Measurements from ENCODE around the gene PDK1. TPM values are rescaled to one million over a fixed set of nuclear protein-coding genes. Genes with fewer than 3 reads are reported as not detected.
"Not testable (repeated sequence)": the region's sequence is repeated elsewhere in the genome, so short reads cannot be mapped to it uniquely, and the experiment has no call there.

The PDK1 gene
- total RNA-seq, 1 donor: 26.8 TPM

GRCh38 chr2:172540421-172540820 is 15.5 kb upstream of the PDK1 start:
- H2AFZ ChIP-seq (ENCODE audit: low read length): no peak overlapping the region
- H3K4me1 ChIP-seq (ENCODE audit: insufficient read depth, low read length): no peaks in the 10 kb centered on the region
- no peak overlapping the region for H3K4me2 ChIP-seq (ENCODE audit: insufficient read depth, low read length)
- no peak overlapping the region for H3K27ac ChIP-seq (ENCODE audit: low read depth, low read length)
- H3K4me3 ChIP-seq (ENCODE audit: insufficient read depth, low read length): no peak overlapping the region
- no peaks in the 10 kb centered on the region for H3K79me2 ChIP-seq (ENCODE audit: insufficient read depth, low read length)
- TF ChIP-seq CTCF (IDR thresholded peaks at IDR 0.05; ENCODE audit: extremely low read depth, low read depth, low read length): no peak
- H3K9me3 ChIP-seq (ENCODE audit: low read depth, low read length): no peaks in the 10 kb centered on the region
- no peaks in the 10 kb centered on the region for H3K36me3 ChIP-seq (ENCODE audit: insufficient read depth, low read length)
- no peaks in the 10 kb centered on the region for H4K20me1 ChIP-seq (ENCODE audit: insufficient read depth, low read length)
- DNase-seq (ENCODE audit: insufficient read length, low spot score, missing footprints): no peak
- H3K27me3 ChIP-seq (ENCODE audit: insufficient read depth, low read length): no peaks in the 10 kb centered on the region

GRCh38 chr2:172545408-172546075 is 10.3 kb upstream of the PDK1 start:
- Histone ChIP-seq H3K4me1 (ENCODE audit: insufficient read depth, low read length) (no peaks in the 10 kb centered on the region), H3K4me3 (ENCODE audit: insufficient read depth, low read length) (no peak overlapping the region), H3K4me2 (ENCODE audit: insufficient read depth, low read length) (no peak overlapping the region), H3K27me3 (ENCODE audit: insufficient read depth, low read length) (no peaks in the 10 kb centered on the region), H3K9me3 (ENCODE audit: low read depth, low read length) (no peaks in the 10 kb centered on the region), H3K79me2 (ENCODE audit: insufficient read depth, low read length) (no peaks in the 10 kb centered on the region), H3K27ac (ENCODE audit: low read depth, low read length) (no peak overlapping the region), H4K20me1 (ENCODE audit: insufficient read depth, low read length) (no peaks in the 10 kb centered on the region), H3K36me3 (ENCODE audit: insufficient read depth, low read length) (no peaks in the 10 kb centered on the region), H2AFZ (ENCODE audit: low read length) (no peak overlapping the region)
- TF ChIP-seq CTCF (IDR thresholded peaks at IDR 0.05; ENCODE audit: extremely low read depth, low read depth, low read length): no peak
- no peak for DNase-seq (ENCODE audit: insufficient read length, low spot score, missing footprints)

GRCh38 chr2:172549131-172549530 is 6.8 kb upstream of the PDK1 start:
- TF ChIP-seq CTCF (IDR thresholded peaks at IDR 0.05; ENCODE audit: extremely low read depth, low read depth, low read length): no peak
- peaks cover 15% of the 10 kb centered on the region for H3K4me1 ChIP-seq (ENCODE audit: insufficient read depth, low read length)
- no peak overlapping the region for H3K4me2 ChIP-seq (ENCODE audit: insufficient read depth, low read length)

GRCh38 chr2:172549802-172550201 is 6.1 kb upstream of the PDK1 start:
- DNase-seq (ENCODE audit: insufficient read length, low spot score, missing footprints); H3K4me2 ChIP-seq (ENCODE audit: insufficient read depth, low read length); H3K27me3 ChIP-seq (ENCODE audit: insufficient read depth, low read length); H3K79me2 ChIP-seq (ENCODE audit: insufficient read depth, low read length); H3K36me3 ChIP-seq (ENCODE audit: insufficient read depth, low read length); H3K27ac ChIP-seq (ENCODE audit: low read depth, low read length); H4K20me1 ChIP-seq (ENCODE audit: insufficient read depth, low read length); H2AFZ ChIP-seq (ENCODE audit: low read length); H3K9me3 ChIP-seq (ENCODE audit: low read depth, low read length); H3K4me3 ChIP-seq (ENCODE audit: insufficient read depth, low read length): not testable (repeated sequence)
- peaks cover 15% of the 10 kb centered on the region for H3K4me1 ChIP-seq (ENCODE audit: insufficient read depth, low read length)

More at GRCh38 chr2:172549131-172549530, 6.8 kb upstream of the PDK1 start:
- H3K9me3 ChIP-seq (ENCODE audit: low read depth, low read length): no peaks in the 10 kb centered on the region
- DNase-seq (ENCODE audit: insufficient read length, low spot score, missing footprints): no peak
- no peaks in the 10 kb centered on the region for H3K36me3 ChIP-seq (ENCODE audit: insufficient read depth, low read length)
- H4K20me1 ChIP-seq (ENCODE audit: insufficient read depth, low read length): no peaks in the 10 kb centered on the region
- H3K79me2 ChIP-seq (ENCODE audit: insufficient read depth, low read length): no peaks in the 10 kb centered on the region
- H3K27ac ChIP-seq (ENCODE audit: low read depth, low read length): no peak overlapping the region
- no peak overlapping the region for H3K4me3 ChIP-seq (ENCODE audit: insufficient read depth, low read length)
- H3K27me3 ChIP-seq (ENCODE audit: insufficient read depth, low read length): no peaks in the 10 kb centered on the region
- H2AFZ ChIP-seq (ENCODE audit: low read length): no peak overlapping the region
